ENCODE data around the gene SV2C. TPM values are rescaled to one million over a fixed set of nuclear protein-coding genes. Genes with fewer than 3 reads are reported as not detected.

The SV2C gene
- total RNA-seq, 1 experiment from 2014 or later, result not detected

- no peaks in the 10 kb centered on the region for H3K79me2 ChIP-seq (ENCODE audit: insufficient read depth, low read length)
- no peaks in the 10 kb centered on the region for H3K9me2 ChIP-seq (ENCODE audit: insufficient read depth)
- no peaks in the 10 kb centered on the region; a peak in 1 of 4 replicates for H3K36me3 ChIP-seq (ENCODE audit: control insufficient read depth in 1 of 2, insufficient read depth in 2 of 2, low read length in 2 of 2)
- DNase-seq (ENCODE audit: low read depth, low spot score) (no peak), ATAC-seq (no peak)
- ChIA-PET CTCF (no interaction called here), RAD21 (ENCODE audit: low non-redundant PET in 1 of 2, low total read pairs in 2 of 2, uncharacterized antibody in 2 of 2, unreplicated experiment in 2 of 2) (no interaction called here), POLR2A (no interaction called here)
- H4K20me1 ChIP-seq (ENCODE audit: insufficient read depth), result no peaks in the 10 kb centered on the region
- H3K4me1 ChIP-seq (ENCODE audit: control insufficient read depth in 1 of 2, insufficient read depth in 2 of 2, low read length in 2 of 2), result no peaks in the 10 kb centered on the region
- no peak overlapping the region for H3K4me2 ChIP-seq (ENCODE audit: low read length)
- TF ChIP-seq SRF (IDR thresholded peaks at IDR 0.05; ENCODE audit: low read depth) (peak; percentile 51; the same call in 1 of the 2 replicates), JUND (IDR thresholded peaks at IDR 0.05) (no peak)
- no peak overlapping the region for H3K27ac ChIP-seq (ENCODE audit: low read depth, low read length)
- no peak overlapping the region for H2AFZ ChIP-seq (ENCODE audit: low read depth, low read length, poor library complexity, severe bottlenecking)
- H3K4me3 ChIP-seq (replicated peaks in 1 of 2; ENCODE audit: low read depth in 1 of 2, low read length in 2 of 2), result no peak overlapping the region
- no TSS peak for BruUV-seq (replicated peaks)
- no peaks in the 10 kb centered on the region for H3K9me3 ChIP-seq (ENCODE audit: control insufficient read depth in 1 of 2, insufficient read depth in 1 of 2, low read depth in 1 of 2, low read length in 2 of 2)
- H3K27me3 ChIP-seq (ENCODE audit: insufficient read depth, low read length), result peaks cover 11% of the 10 kb centered on the region; the same call in 1 of the 2 replicates
- intact Hi-C loops (cut with micrococcal nuclease), result no loop called here
- no peak overlapping the region for H3K9ac ChIP-seq (ENCODE audit: low read length)
Observed at GRCh38 chr5:76099286-76099702, 16.1 kb downstream of the SV2C start.

GRCh38 chr5:76099756-76100155, 16.6 kb downstream of the SV2C start:
- ChIA-PET POLR2A (no interaction called here), CTCF (no interaction called here), RAD21 (ENCODE audit: low non-redundant PET in 1 of 2, low total read pairs in 2 of 2, uncharacterized antibody in 2 of 2, unreplicated experiment in 2 of 2) (no interaction called here)
- no peak overlapping the region for H3K9ac ChIP-seq (ENCODE audit: low read length)
- no peaks in the 10 kb centered on the region for H3K9me3 ChIP-seq (ENCODE audit: control insufficient read depth in 1 of 2, insufficient read depth in 1 of 2, low read depth in 1 of 2, low read length in 2 of 2)
- intact Hi-C loops (cut with micrococcal nuclease), result no loop called here
- no peak for DNase-seq (ENCODE audit: low read depth, low spot score)
- no peaks in the 10 kb centered on the region for H3K9me2 ChIP-seq (ENCODE audit: insufficient read depth)
- H3K27ac ChIP-seq (ENCODE audit: low read depth, low read length), result no peak overlapping the region
- no peaks in the 10 kb centered on the region; a peak in 1 of 4 replicates for H3K36me3 ChIP-seq (ENCODE audit: control insufficient read depth in 1 of 2, insufficient read depth in 2 of 2, low read length in 2 of 2)
- H2AFZ ChIP-seq (ENCODE audit: low read depth, low read length, poor library complexity, severe bottlenecking), result no peak overlapping the region
- peaks cover 11% of the 10 kb centered on the region; the same call in 1 of the 2 replicates for H3K27me3 ChIP-seq (ENCODE audit: insufficient read depth, low read length)
- no peak overlapping the region for H3K4me2 ChIP-seq (ENCODE audit: low read length)
- no peaks in the 10 kb centered on the region for H3K4me1 ChIP-seq (ENCODE audit: control insufficient read depth in 1 of 2, insufficient read depth in 2 of 2, low read length in 2 of 2)
- BruUV-seq (replicated peaks), result no TSS peak
- no peak overlapping the region for H3K4me3 ChIP-seq (replicated peaks in 1 of 2; ENCODE audit: low read depth in 1 of 2, low read length in 2 of 2)
- no peak for TF ChIP-seq SRF (IDR thresholded peaks at IDR 0.05; ENCODE audit: low read depth)
- no peak for TF ChIP-seq ZFX (IDR thresholded peaks at IDR 0.05)
- no peak for TF ChIP-seq POLR2A (IDR thresholded peaks at IDR 0.05; ENCODE audit: borderline replicate concordance, extremely low read depth, insufficient read depth, insufficient read length)
- no peak for TF ChIP-seq EZH2phosphoT487 (IDR thresholded peaks at IDR 0.05; ENCODE audit: borderline replicate concordance)
- TF ChIP-seq ZBTB33 (IDR thresholded peaks at IDR 0.05; ENCODE audit: extremely low read depth, insufficient replicate concordance, low read length), result no peak
- TF ChIP-seq REST (IDR thresholded peaks at IDR 0.05; ENCODE audit: low read depth), result no peak
- no peak for TF ChIP-seq TCF7L2 (IDR thresholded peaks at IDR 0.05; ENCODE audit: borderline replicate concordance, extremely low read depth, insufficient read depth, insufficient read length)
- no peak for TF ChIP-seq CTCF (IDR thresholded peaks at IDR 0.05 in 2 of 3, conservative IDR thresholded peaks at IDR 0.05 in 1 of 3; ENCODE audit: borderline replicate concordance in 1 of 3, insufficient read depth in 1 of 3, low read depth in 2 of 3, low read length in 2 of 3)
- TF ChIP-seq SP1 (IDR thresholded peaks at IDR 0.05; ENCODE audit: low read depth), result no peak
- no peak for TF ChIP-seq FOSL1 (IDR thresholded peaks at IDR 0.05; ENCODE audit: low read depth)
- TF ChIP-seq CEBPB (IDR thresholded peaks at IDR 0.05; ENCODE audit: low read depth), result no peak
- no peak for TF ChIP-seq EZH2 (IDR thresholded peaks at IDR 0.05)
- no peaks in the 10 kb centered on the region for H4K20me1 ChIP-seq (ENCODE audit: insufficient read depth)
- no peaks in the 10 kb centered on the region for H3K79me2 ChIP-seq (ENCODE audit: insufficient read depth, low read length)
- ATAC-seq, result no peak

All from HCT116 (cell line).